H4 (cell line): ENCODE data around the gene LGALS9. TPM values are rescaled to one million over a fixed set of nuclear protein-coding genes. Genes with fewer than 3 reads are reported as not detected.
A peak's percentile ranks its signal among the peaks of the same experiment; 100 is the strongest.
"Not testable (repeated sequence)": the region's sequence is repeated elsewhere in the genome, so short reads cannot be mapped to it uniquely, and the experiment has no call there.

Experiments used
- DNase-seq: peaks from one replicate; pipeline ENCODE4 v3.0.0-alpha.2; 2015; ENCODE audit warnings: low spot score
- total RNA-seq: library from RNA; depleted of rRNA; stranded (reverse); fragments of >200 nt; shearing (Covaris generic); gene quantifications from 2 replicates; pipeline ENCODE4 v1.2.3, GENCODE V29; 2014

Gene LGALS9
- total RNA-seq, 1 experiment from 2014 or later = 6.6 TPM

- no peak for DNase-seq
Observed at GRCh38 chr17:27654136-27654535, 23.1 kb downstream of the LGALS9 start.

- peak; percentile 83 for DNase-seq
Observed at GRCh38 chr17:27654654-27655524, 23.9 kb downstream of the LGALS9 start.

DNA sequence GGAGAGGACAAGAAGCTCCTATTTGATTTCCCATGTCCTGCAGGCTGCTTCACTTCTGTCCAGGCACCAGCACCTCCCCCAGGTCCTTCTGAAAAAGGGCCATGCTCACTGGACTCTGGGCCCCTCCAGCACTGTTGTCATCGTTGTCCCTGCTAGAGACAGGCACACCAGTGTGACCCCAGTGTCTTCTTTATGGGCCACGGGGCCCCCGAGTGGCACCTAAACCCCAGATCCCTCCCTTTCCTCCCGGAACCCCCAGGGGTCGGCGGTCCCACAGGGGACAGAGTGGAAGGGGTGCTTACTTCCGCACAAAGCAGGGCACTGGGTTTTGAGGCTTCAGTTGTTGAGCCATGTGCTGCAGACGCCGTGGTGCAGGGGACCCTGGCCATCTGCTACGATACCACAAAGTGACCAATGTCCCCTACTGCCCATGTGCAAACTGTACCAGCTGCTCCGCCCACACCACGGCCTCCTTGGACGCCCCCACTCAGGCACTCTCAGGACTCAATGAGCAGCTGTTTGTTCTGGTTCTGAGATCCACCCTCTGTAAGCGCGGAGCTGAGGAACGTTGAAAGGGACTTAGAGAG is 24.6 kb downstream of the LGALS9 start:
- DNase-seq = not testable (repeated sequence)

DNA sequence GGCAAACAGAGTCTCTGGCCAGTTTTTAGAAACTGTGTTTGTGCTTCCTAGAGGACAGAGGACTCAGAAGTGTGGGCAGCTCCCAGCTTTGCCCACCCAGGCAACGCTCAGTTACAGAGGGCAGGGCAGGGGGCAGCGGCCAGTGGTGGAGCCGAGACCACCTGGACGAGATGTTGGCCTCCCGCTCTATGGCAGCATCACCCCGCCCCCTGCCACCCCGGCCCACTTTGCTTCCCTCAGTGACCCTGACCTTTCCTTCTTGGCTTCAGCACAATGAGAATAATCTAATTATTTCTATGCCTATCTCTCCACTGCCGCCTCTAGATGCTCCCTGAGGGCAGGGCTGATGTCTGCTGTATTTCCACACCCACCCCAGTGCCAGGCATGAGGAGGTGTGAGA is 25.6 kb downstream of the LGALS9 start:
- DNase-seq = not testable (repeated sequence)

DNA sequence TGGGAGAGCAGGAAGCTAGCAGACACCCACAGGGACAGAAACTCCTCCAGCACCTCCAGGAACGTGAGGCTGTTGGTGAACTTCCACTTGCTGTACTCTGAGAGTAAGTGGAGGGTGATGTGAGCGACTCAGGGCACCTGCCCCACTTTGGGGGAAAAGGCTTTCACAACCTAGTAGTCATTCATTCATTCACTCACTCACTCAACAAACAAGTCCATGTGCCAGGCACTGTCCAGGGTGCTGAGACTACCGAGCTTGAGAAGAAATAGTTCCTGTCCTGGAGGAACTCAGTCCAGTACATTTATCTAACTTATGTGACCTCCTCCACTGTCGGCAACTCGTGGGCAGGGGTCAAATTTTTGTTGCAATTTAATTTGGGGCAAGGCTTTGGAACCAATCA is 26.6 kb downstream of the LGALS9 start:
- peak; percentile 21 for DNase-seq

DNA sequence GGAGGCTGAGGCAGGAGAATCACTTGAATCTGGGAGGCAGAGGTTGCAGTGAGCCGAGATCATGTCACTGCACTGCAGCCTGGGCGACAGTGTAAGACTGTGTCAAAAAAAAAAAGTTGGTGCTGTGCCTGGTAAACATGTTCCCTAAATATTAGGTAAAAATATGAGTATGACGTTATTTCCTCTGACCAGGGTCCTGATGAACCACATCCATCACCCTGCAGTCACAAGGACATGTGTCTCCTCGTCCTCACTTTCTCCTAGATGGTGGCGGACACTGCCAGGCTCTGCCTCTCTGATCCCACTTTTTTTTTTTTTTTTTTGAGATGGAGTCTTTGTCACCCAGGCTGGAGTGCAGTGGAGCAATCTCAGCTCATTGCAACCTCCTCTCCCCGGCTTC is 28.7 kb downstream of the LGALS9 start:
- no peak for DNase-seq

GRCh38 chr17:27660436-27660835 is 29.4 kb downstream of the LGALS9 start:
- DNase-seq = no peak

- no peak for DNase-seq
Observed at GRCh38 chr17:27663936-27664605, 33.1 kb downstream of the LGALS9 start.

GRCh38 chr17:27664606-27664965 is 33.6 kb downstream of the LGALS9 start:
- no peak for DNase-seq

DNA sequence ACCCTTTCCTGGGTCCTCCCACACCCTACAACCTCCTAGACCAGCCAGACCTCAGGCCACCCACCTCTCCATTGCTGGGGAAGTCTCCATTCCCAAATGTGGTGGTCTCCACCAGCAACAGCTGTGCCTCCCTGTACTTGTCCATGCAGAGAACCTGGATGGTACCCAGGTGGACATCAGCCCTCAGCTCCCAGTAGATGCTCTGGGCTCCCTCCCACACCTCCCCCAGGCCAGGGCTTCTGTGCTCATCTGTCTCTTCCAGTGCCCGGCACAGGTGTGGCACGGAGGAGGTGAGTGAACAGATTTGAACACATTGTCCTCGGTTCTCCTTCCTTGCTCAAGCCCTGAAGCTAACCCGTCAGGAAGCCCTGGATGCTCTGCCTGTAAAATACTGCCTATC is 34.6 kb downstream of the LGALS9 start:
- DNase-seq = no peak

DNA sequence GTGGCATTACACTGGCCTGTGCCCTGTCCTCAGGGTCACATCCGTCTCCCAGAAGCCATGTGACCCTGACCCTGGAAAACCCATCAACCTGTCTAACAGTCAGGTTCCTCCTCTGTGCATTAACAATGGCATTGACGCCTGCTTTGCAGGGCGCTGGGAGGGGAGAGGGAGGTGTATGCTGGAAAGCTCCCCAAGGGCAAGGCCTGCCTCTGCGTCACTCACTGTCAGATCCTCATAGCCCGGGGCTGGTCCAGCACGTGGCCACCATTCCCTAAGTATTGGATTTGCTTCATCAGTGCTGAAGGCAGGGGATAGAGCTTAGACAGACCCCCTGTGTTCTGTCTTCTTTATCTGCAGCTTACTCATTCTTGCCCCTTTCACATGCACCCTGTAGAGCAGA is 35.3 kb downstream of the LGALS9 start:
- DNase-seq = not testable (repeated sequence)

- no peak for DNase-seq
Observed at GRCh38 chr17:27666831-27667560, 36.0 kb downstream of the LGALS9 start.

DNA sequence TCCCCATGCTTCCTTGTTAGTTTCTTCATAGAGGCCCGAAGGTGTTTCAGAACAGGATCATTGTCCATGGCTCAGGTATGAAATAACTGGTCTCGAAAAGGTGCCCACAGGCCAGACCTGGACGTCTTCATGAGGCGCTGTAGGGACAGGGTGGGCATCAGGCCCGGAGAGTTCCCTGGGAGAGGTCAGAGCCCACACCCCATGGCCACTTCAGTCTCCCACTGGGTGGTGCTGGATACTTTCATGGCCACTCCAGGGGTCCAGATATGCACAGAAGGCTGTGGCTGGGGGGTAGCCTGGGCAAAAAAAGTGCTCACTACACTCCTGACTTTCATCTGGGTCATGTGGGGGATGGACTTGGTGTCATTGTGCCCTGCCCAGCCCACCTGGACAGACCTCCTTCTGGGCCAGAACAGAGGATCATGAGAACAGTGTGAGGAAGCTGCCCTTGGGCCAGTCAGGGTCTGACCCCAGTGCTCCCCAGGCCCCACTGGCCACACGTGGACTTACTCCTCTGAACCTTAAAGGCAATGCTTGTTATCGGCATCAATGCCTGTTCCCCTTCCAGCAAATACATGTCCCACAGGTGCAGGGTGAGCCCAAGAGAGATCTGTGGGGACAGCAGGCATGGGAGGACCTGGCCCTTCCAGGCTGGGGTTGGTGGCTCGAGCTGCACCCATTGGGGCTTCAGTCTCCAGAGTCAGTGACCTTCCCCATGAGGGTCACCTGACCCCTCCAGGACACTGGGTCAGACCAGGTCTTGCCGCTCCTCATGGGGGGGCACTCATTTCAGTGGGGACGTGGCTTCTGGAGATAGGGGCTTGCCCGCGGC is 36.9 kb downstream of the LGALS9 start:
- no peak for DNase-seq

- no peak for DNase-seq
Observed at GRCh38 chr17:27668488-27668823, 37.5 kb downstream of the LGALS9 start.

DNA sequence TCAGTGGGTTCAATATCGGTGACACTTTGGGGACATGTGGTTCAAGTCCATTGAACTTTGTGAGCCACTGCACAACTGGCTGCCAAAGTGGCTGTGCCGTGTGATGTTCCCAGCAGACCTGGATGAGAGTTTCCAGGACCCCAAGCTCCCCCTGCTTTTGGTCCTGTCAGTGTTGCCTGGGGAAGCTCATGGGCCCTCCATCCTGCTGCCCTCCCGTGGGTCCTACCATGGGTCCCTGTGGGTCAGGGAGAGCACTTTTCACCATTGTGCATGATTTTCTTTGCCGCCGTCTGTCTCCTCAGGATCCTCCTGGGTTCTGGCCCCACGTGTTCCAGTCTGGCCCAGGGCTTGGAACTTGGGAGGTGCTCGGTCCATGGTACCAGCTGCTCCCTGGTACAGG is 38.1 kb downstream of the LGALS9 start:
- no peak for DNase-seq

- no peak for DNase-seq
Observed at GRCh38 chr17:27669850-27670249, 38.9 kb downstream of the LGALS9 start.

- DNase-seq = no peak
Observed at GRCh38 chr17:27670791-27671590, 40.0 kb downstream of the LGALS9 start.

- DNase-seq = no peak
Observed at GRCh38 chr17:27671591-27671910, 40.6 kb downstream of the LGALS9 start.

DNA sequence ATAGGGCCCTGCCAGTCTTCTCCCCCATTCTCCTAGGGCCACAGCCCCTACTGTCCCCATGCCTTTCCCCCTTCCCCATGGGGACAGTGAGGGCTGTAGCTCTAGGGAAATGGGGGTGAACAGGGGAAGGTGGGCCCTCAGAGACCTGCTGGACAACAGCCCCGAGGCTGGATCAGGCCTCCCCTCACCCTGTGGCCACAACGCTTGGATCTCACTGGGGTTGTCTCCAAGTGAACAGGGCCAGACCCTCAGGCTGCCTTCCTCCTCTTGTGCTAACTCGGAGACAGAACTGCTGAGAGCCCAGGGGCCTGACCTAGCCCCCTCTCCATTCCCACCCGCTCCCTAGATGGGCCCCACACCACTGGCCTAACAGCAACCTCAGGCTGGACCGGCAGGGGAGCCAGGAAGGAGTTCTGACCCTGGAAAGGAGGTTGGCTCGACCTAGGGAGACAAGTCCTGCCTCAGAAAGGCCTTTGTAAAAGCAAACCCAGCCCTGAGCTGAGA is 41.0 kb downstream of the LGALS9 start:
- not testable (repeated sequence) for DNase-seq

DNA sequence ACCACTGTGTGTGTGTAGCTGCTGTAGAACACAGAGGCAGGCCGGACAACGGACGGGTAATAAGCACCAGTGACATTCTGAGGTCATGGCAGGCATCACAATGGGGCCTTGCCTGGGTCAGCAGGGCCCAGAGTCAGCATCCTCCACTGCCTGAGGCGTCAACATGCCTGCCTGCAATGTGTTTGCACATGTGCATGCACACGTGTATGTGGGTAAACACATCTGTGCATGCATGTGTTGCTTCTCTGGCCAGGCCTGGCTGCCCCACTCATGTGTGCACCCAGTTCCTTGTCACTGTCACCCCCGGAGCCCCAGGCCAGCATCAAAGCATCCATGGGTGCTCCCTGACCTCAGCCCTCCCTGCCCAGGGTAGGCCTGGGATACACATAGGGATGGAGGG is 43.3 kb downstream of the LGALS9 start:
- DNase-seq = no peak

GRCh38 chr17:27677191-27677590 is 46.2 kb downstream of the LGALS9 start:
- DNase-seq = no peak
